ENCODE data around the gene TMEM242.

Gene TMEM242

GRCh38 chr6:157246048-157246630 is 77.2 kb downstream of the TMEM242 start:
- no peak for DNase-seq

GRCh38 chr6:157245436-157245835 is 77.9 kb downstream of the TMEM242 start:
- DNase-seq: no peak

GRCh38 chr6:157244780-157245179 is 78.5 kb downstream of the TMEM242 start:
- no peak for DNase-seq

GRCh38 chr6:157244175-157244574 is 79.1 kb downstream of the TMEM242 start:
- no peak for DNase-seq

GRCh38 chr6:157242791-157243190 is 80.5 kb downstream of the TMEM242 start:
- no peak for DNase-seq

- DNase-seq: no peak
These were observed 82.4 kb downstream of the TMEM242 start for GRCh38 chr6:157240960-157241311.

GRCh38 chr6:157240059-157240959 is 83.0 kb downstream of the TMEM242 start:
- DNase-seq: no peak

GRCh38 chr6:157239671-157240058 is 83.7 kb downstream of the TMEM242 start:
- DNase-seq: no peak

Measured in KG1 (cell line).